Adrenal gland (tissue), 5 donors: ENCODE results near the gene SEL1L2.

Experiments
- POLR2A ChIP-seq, 2 donors: fragments of 450-650 bp; IDR thresholded peaks; one replicate each; pipeline ENCODE4 v1.6.1; 2017; ENCODE audit warnings: antibody characterized with exemption in 2 of 2, mild to moderate bottlenecking in 2 of 2, moderate library complexity in 1 of 2
- TF ChIP-seq, protein P1 (sequence below), 6 experiments: fragments of 450-650 bp in 4 of 6; fragments of 200-600 bp in 2 of 6; sonication (generic) in 1 of 6; IDR thresholded peaks; 1 replicate in 5 of 6; 2 replicates in 1 of 6; pipeline versions ENCODE4 v1.5.1 to v1.8.0; 2016 to 2021; ENCODE audit warnings: antibody characterized with exemption in 6 of 6, mild to moderate bottlenecking in 2 of 6, moderate library complexity in 1 of 6
- donor health status: DM: no; HTN: no; CAD: no.

DNA sequence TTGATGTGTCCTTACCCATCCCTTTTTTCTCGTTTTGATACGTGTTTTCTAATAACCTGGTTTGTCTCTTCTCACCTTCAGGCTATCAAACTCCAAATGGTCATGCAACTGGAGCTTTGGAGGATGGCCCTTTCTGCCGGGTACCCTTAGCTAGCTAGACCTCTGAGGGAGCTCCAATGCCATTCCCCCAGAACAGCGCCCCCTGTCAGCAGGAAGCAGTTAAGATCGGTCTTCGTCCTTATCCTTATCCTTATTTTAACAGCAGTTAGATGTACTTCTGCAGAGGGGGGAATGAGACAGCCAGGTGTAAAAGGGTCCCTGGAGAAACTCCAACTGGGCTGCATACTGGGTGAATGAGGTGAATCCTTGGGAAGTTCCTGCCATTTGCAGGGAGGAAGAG lies 37.2 kb downstream of the SEL1L2 start:
- TF ChIP-seq, protein P1, sequence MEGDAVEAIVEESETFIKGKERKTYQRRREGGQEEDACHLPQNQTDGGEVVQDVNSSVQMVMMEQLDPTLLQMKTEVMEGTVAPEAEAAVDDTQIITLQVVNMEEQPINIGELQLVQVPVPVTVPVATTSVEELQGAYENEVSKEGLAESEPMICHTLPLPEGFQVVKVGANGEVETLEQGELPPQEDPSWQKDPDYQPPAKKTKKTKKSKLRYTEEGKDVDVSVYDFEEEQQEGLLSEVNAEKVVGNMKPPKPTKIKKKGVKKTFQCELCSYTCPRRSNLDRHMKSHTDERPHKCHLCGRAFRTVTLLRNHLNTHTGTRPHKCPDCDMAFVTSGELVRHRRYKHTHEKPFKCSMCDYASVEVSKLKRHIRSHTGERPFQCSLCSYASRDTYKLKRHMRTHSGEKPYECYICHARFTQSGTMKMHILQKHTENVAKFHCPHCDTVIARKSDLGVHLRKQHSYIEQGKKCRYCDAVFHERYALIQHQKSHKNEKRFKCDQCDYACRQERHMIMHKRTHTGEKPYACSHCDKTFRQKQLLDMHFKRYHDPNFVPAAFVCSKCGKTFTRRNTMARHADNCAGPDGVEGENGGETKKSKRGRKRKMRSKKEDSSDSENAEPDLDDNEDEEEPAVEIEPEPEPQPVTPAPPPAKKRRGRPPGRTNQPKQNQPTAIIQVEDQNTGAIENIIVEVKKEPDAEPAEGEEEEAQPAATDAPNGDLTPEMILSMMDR (IDR thresholded peaks at IDR 0.05) = no peak
- no peak for TF ChIP-seq POLR2A (IDR thresholded peaks at IDR 0.05)
